Vagina (tissue), 2 donors: Measurements from ENCODE around the gene ITFG1. TPM values are rescaled to one million over a fixed set of nuclear protein-coding genes. Genes with fewer than 3 reads are reported as not detected.
"Not testable (repeated sequence)": the region's sequence is repeated elsewhere in the genome, so short reads cannot be mapped to it uniquely, and the experiment has no call there.

Experiments
- DNase-seq, 2 donors: peaks; one replicate each; pipeline ENCODE4 v3.0.0-alpha.2; 2017; ENCODE audit errors: extremely low spot score in 2 of 2
- H3K27ac ChIP-seq: fragments of 200-600 bp; sonication (generic); one replicate; pipeline ENCODE4 v1.5.1; 2019
- H3K27me3 ChIP-seq: fragments of 200-600 bp; sonication (generic); one replicate; pipeline ENCODE4 v1.5.1; 2019
- H3K36me3 ChIP-seq, 2 donors: fragments of 200-600 bp; sonication (generic); one replicate each; pipeline ENCODE4 v1.5.1; 2017 to 2019
- H3K4me1 ChIP-seq: fragments of 200-600 bp; sonication (generic); one replicate; pipeline ENCODE4 v1.5.1; 2019
- H3K4me3 ChIP-seq, 2 donors: fragments of 200-600 bp; sonication (generic); 1 replicate in 1 of 2; 2 replicates in 1 of 2; pipeline ENCODE4 v1.5.1; 2016 to 2019
- H3K9me3 ChIP-seq: fragments of 200-600 bp; sonication (generic); one replicate; pipeline ENCODE4 v1.5.1; 2019
- CTCF ChIP-seq, 3 experiments: fragments of 450-650 bp in 2 of 3; fragments of 200-600 bp in 1 of 3; sonication (generic) in 1 of 3; IDR thresholded peaks; one replicate each; pipeline ENCODE4 v1.5.1; 2017 to 2019; ENCODE audit warnings: antibody characterized with exemption in 3 of 3, mild to moderate bottlenecking in 2 of 3, moderate library complexity in 2 of 3
- POLR2A ChIP-seq, 2 donors: fragments of 450-650 bp; IDR thresholded peaks; one replicate each; pipeline ENCODE4 v1.6.1; 2017; ENCODE audit warnings: antibody characterized with exemption in 2 of 2, mild to moderate bottlenecking in 2 of 2, moderate library complexity in 2 of 2
- POLR2AphosphoS5 ChIP-seq, 2 donors: sonication (generic); formaldehyde crosslinking; IDR thresholded peaks; one replicate each; pipeline ENCODE4 v1.9.0; 2017; ENCODE audit warnings: antibody characterized with exemption in 2 of 2, mild to moderate bottlenecking in 2 of 2, low read depth in 1 of 2; ENCODE audit not compliant: insufficient read depth in 1 of 2
- intact Hi-C: fragments of 100-400 bp; cut with DNase I; formaldehyde crosslinking; loops from one replicate; pipeline ENCODE4 v1.15.1; 2023
- total RNA-seq: library from RNA; depleted of rRNA; stranded (reverse); fragments of >200 nt; gene quantifications from one replicate; pipeline ENCODE4 v1.2.3, GENCODE V29; 2016

Gene ITFG1
- total RNA-seq, 1 donor from 2014 or later: 24.8 TPM

- TF ChIP-seq POLR2AphosphoS5 (IDR thresholded peaks at IDR 0.05; ENCODE audit: insufficient read depth in 1 of 2, low read depth in 1 of 2) (no peak), POLR2A (IDR thresholded peaks at IDR 0.05) (no peak), CTCF (IDR thresholded peaks at IDR 0.05) (no peak)
- DNase-seq: no peak
- H3K36me3 ChIP-seq: peaks cover 0 to 16% of the 10 kb centered on the region in 2 donors
- H3K9me3 ChIP-seq: no peaks in the 10 kb centered on the region
- H3K27ac ChIP-seq: no peak overlapping the region
- no peaks in the 10 kb centered on the region for H3K4me1 ChIP-seq
- H3K4me3 ChIP-seq: no peak overlapping the region
- intact Hi-C loops: no loop called here
- H3K27me3 ChIP-seq: no peaks in the 10 kb centered on the region
These were observed 247.0 kb downstream of the ITFG1 start for GRCh38 chr16:47213761-47214440.

- TF ChIP-seq POLR2AphosphoS5 (IDR thresholded peaks at IDR 0.05; ENCODE audit: insufficient read depth in 1 of 2, low read depth in 1 of 2): no peak
- TF ChIP-seq CTCF (IDR thresholded peaks at IDR 0.05): no peak
- no peak for TF ChIP-seq POLR2A (IDR thresholded peaks at IDR 0.05)
- no peaks in the 10 kb centered on the region for H3K27me3 ChIP-seq
- H3K27ac ChIP-seq: no peak overlapping the region
- H3K36me3 ChIP-seq: no peaks in the 10 kb centered on the region
- no peak for DNase-seq
- no peaks in the 10 kb centered on the region for H3K9me3 ChIP-seq
- H3K4me3 ChIP-seq: no peak overlapping the region
- no peaks in the 10 kb centered on the region for H3K4me1 ChIP-seq
- intact Hi-C loops: no loop called here
These were observed 249.6 kb downstream of the ITFG1 start for GRCh38 chr16:47211218-47211617.

GRCh38 chr16:47204736-47205504 lies 255.9 kb downstream of the ITFG1 start:
- no peak overlapping the region for H3K4me3 ChIP-seq
- no peaks in the 10 kb centered on the region for H3K9me3 ChIP-seq
- no peaks in the 10 kb centered on the region for H3K4me1 ChIP-seq
- TF ChIP-seq CTCF (IDR thresholded peaks at IDR 0.05) (no peak), POLR2AphosphoS5 (IDR thresholded peaks at IDR 0.05; ENCODE audit: insufficient read depth in 1 of 2, low read depth in 1 of 2) (no peak), POLR2A (IDR thresholded peaks at IDR 0.05) (no peak)
- DNase-seq: no peak
- no peaks in the 10 kb centered on the region for H3K36me3 ChIP-seq
- no peak overlapping the region for H3K27ac ChIP-seq
- intact Hi-C loops: no loop called here
- no peaks in the 10 kb centered on the region for H3K27me3 ChIP-seq

- H3K9me3 ChIP-seq, H3K4me1 ChIP-seq, H3K27ac ChIP-seq, H3K4me3 ChIP-seq, DNase-seq, intact Hi-C loops, H3K27me3 ChIP-seq, H3K36me3 ChIP-seq: not testable (repeated sequence)
These were observed 257.4 kb downstream of the ITFG1 start for GRCh38 chr16:47203433-47203832.

- DNase-seq: no peak
- Histone ChIP-seq H3K27me3 (no peaks in the 10 kb centered on the region), H3K4me1 (no peaks in the 10 kb centered on the region), H3K9me3 (no peaks in the 10 kb centered on the region), H3K4me3 (no peak overlapping the region), H3K36me3 (no peaks in the 10 kb centered on the region), H3K27ac (no peak overlapping the region)
- intact Hi-C loops: no loop called here
- TF ChIP-seq POLR2A (IDR thresholded peaks at IDR 0.05): no peak
- TF ChIP-seq POLR2AphosphoS5 (IDR thresholded peaks at IDR 0.05; ENCODE audit: insufficient read depth in 1 of 2, low read depth in 1 of 2): no peak
- TF ChIP-seq CTCF (IDR thresholded peaks at IDR 0.05): no peak
These were observed 262.7 kb downstream of the ITFG1 start for GRCh38 chr16:47198180-47198575.
